T-cell (primary cell): ENCODE data around the gene SEPTIN2. TPM values are rescaled to one million over a fixed set of nuclear protein-coding genes. Genes with fewer than 3 reads are reported as not detected.
"Not testable (repeated sequence)": the region's sequence is repeated elsewhere in the genome, so short reads cannot be mapped to it uniquely, and the experiment has no call there.

ENCODE experiments used
- ATAC-seq, 4 experiments: fragments of 200-7000 bp in 3 of 4; fragments of 150-1000 bp in 1 of 4; cut with Tn5 transposase; replicated peaks in 1 of 4; 1 replicate in 3 of 4; 2 replicates in 1 of 4; pipeline ENCODE4 v1.10.0; 2021; ENCODE audit warnings: moderate library complexity in 3 of 4, mild to moderate bottlenecking in 2 of 4, moderate number of reproducible peaks in 1 of 4
- CTCF ChIA-PET, 2 donors: fragments of 300-600 bp; sonication (Branson Sonifier 250); formaldehyde crosslinking; loops; one replicate each; lab custom pipeline; 2022; ENCODE audit warnings: antibody characterized with exemption in 2 of 2; lab: Charles Lee
- POLR2A ChIA-PET, 2 donors: fragments of 300-600 bp; sonication (Branson Sonifier 250); formaldehyde crosslinking; loops; one replicate each; lab custom pipeline; 2022; ENCODE audit warnings: antibody characterized with exemption in 2 of 2; lab: Charles Lee
- DNase-seq, 35 experiments: peaks; one replicate each; pipeline versions ENCODE4 v3.0.0 to v3.0.0-alpha.2; 2013 to 2023
- H3K27ac ChIP-seq: one replicate; pipeline ENCODE4 v1.5.1; 2013; ENCODE audit warnings: low read length
- H3K27me3 ChIP-seq, 2 experiments: replicated peaks in 1 of 2; 1 replicate in 1 of 2; 2 replicates in 1 of 2; pipeline versions ENCODE4 v1.6.1 to v1.7.0; 2013; ENCODE audit warnings: low read length in 1 of 2, mixed read lengths in 1 of 2; ENCODE audit not compliant: control insufficient read depth in 2 of 2, insufficient read depth in 2 of 2; ENCODE audit errors: extremely low read depth in 1 of 2
- H3K36me3 ChIP-seq, 2 donors: 1 replicate in 1 of 2; 2 replicates in 1 of 2; pipeline versions ENCODE4 v1.6.1 to v1.7.0; 2013; ENCODE audit warnings: low read length in 1 of 2; ENCODE audit not compliant: control insufficient read depth in 2 of 2, insufficient read depth in 1 of 2; ENCODE audit errors: extremely low read depth in 1 of 2
- H3K4me1 ChIP-seq, 2 experiments: 1 replicate in 1 of 2; 2 replicates in 1 of 2; pipeline versions ENCODE4 v1.6.1 to v1.7.0; 2013; ENCODE audit warnings: low read length in 2 of 2, mixed read lengths in 1 of 2; ENCODE audit not compliant: insufficient read depth in 2 of 2, control insufficient read depth in 1 of 2; ENCODE audit errors: extremely low read depth in 1 of 2
- H3K4me3 ChIP-seq, 2 donors: 1 replicate in 1 of 2; 2 replicates in 1 of 2; pipeline versions ENCODE4 v1.5.1 to v1.7.0; 2013; ENCODE audit warnings: mild to moderate bottlenecking in 2 of 2, low read length in 1 of 2, moderate library complexity in 1 of 2; ENCODE audit not compliant: control insufficient read depth in 1 of 2; ENCODE audit errors: extremely low read depth in 1 of 2
- H3K9me3 ChIP-seq: 2 replicates; pipeline ENCODE4 v1.7.0; 2013
- H3K27ac Mint-ChIP-seq, 2 donors: one replicate each; pipeline ENCODE4 v1.8.0; 2020 to 2021; ENCODE audit warnings: mild to moderate bottlenecking in 2 of 2, mixed read lengths in 2 of 2
- H3K27me3 Mint-ChIP-seq, 2 donors: one replicate each; pipeline ENCODE4 v1.8.0; 2021 to 2022; ENCODE audit warnings: mixed read lengths in 2 of 2
- H3K36me3 Mint-ChIP-seq: one replicate; pipeline ENCODE4 v1.8.0; 2021; ENCODE audit warnings: mixed read lengths
- H3K4me1 Mint-ChIP-seq, 3 donors: one replicate each; pipeline ENCODE4 v1.8.0; 2020 to 2022; ENCODE audit warnings: mixed read lengths in 3 of 3, mild to moderate bottlenecking in 1 of 3
- H3K4me3 Mint-ChIP-seq, 3 donors: one replicate each; pipeline ENCODE4 v1.8.0; 2020 to 2022; ENCODE audit warnings: mild to moderate bottlenecking in 3 of 3, mixed read lengths in 3 of 3, moderate library complexity in 3 of 3
- H3K9me3 Mint-ChIP-seq, 3 donors: one replicate each; pipeline ENCODE4 v1.8.0; 2020 to 2022; ENCODE audit warnings: mixed read lengths in 3 of 3
- WGBS: methylation state at CpG from one replicate; pipeline ENCODE4 v1.1.5; 2013; ENCODE audit warnings: missing lambda C conversion rate; ENCODE audit not compliant: insufficient coverage; 5-methylcytosine and 5-hydroxymethylcytosine counted together
- total RNA-seq, 35 experiments: library from RNA in 6 of 35; stranded (reverse) in 6 of 35; fragments of 120-200 nt in 1 of 35; gene quantifications; one replicate each; pipeline versions ENCODE4 v1.2.1 to v1.2.4 and lab custom pipeline; 2013 to 2026

The SEPTIN2 gene
- total RNA-seq, 5 donors from 2014 or later (not counting 1 experiment from before 2014, with no cell fraction given): 182 to 209 (median 189) TPM

- Mint-ChIP-seq H3K36me3 (peaks cover 25% of the 10 kb centered on the region), H3K4me1 (no peaks in the 10 kb centered on the region), H3K27me3 (no peaks in the 10 kb centered on the region), H3K4me3 (no peak overlapping the region), H3K9me3 (no peaks in the 10 kb centered on the region), H3K27ac (no peak overlapping the region)
- ATAC-seq (no peak), DNase-seq (no peak)
- Histone ChIP-seq H3K27ac (no peak overlapping the region), H3K4me1 (no peaks in the 10 kb centered on the region), H3K4me3 (no peak overlapping the region), H3K9me3 (no peaks in the 10 kb centered on the region), H3K27me3 (no peaks in the 10 kb centered on the region), H3K36me3 (peaks cover 3 to 7% of the 10 kb centered on the region in 2 donors)
- 82% methylated on average over 2 of the region's 3 CpGs for WGBS
- POLR2A ChIA-PET: no interaction called here
- CTCF ChIA-PET: no interaction called here
Measured at GRCh38 chr2:241373446-241373845, 57.7 kb downstream of the SEPTIN2 start.

GRCh38 chr2:241373906-241374305 is 58.2 kb downstream of the SEPTIN2 start:
- ATAC-seq, H3K27me3 ChIP-seq, POLR2A ChIA-PET, H3K27ac ChIP-seq, H3K4me3 Mint-ChIP-seq, H3K27ac Mint-ChIP-seq, H3K4me1 ChIP-seq, H3K9me3 ChIP-seq, H3K27me3 Mint-ChIP-seq, DNase-seq, H3K9me3 Mint-ChIP-seq, H3K4me1 Mint-ChIP-seq, H3K36me3 ChIP-seq, CTCF ChIA-PET, H3K4me3 ChIP-seq: not testable (repeated sequence)
- WGBS: 100% methylated on average over 2 of the region's 6 CpGs
- H3K36me3 Mint-ChIP-seq: peaks cover 23% of the 10 kb centered on the region

DNA sequence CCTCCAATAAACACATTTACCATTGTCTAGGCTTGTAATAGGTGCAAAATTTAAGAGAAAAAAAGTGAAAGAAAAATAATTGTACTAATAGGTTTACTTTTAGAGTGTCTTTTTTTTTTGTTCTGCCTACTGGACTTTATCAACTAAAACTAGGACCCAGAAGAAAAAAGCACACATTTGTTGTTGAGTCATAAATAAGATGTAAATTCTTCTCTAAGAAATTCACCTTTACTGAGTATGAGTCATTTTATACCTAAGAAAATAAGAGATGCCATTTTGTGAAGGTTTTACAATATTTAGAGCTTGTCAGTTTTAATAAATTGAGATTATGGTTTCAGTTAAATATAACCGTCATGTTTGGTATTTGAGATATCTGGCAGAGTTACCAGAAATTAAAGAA is 59.6 kb downstream of the SEPTIN2 start:
- H3K27ac ChIP-seq: no peak overlapping the region
- Mint-ChIP-seq H3K4me3 (no peak overlapping the region), H3K27me3 (no peaks in the 10 kb centered on the region), H3K27ac (no peak overlapping the region), H3K9me3 (no peaks in the 10 kb centered on the region), H3K4me1 (no peaks in the 10 kb centered on the region), H3K36me3 (peaks cover 29% of the 10 kb centered on the region)
- ChIA-PET POLR2A (interaction anchor here in 1 of 2 donors (0.8 kb wide), 1 partner anchor 129 kb away, joined by 3 read pairs; no protein-coding TSS in a partner anchor), CTCF (no interaction called here)
- H3K9me3 ChIP-seq: no peaks in the 10 kb centered on the region
- peaks cover 3 to 7% of the 10 kb centered on the region in 2 donors for H3K36me3 ChIP-seq
- no peaks in the 10 kb centered on the region for H3K27me3 ChIP-seq
- no peak overlapping the region for H3K4me3 ChIP-seq
- ATAC-seq (no peak), DNase-seq (no peak)
- H3K4me1 ChIP-seq: no peaks in the 10 kb centered on the region
- no CpG with 5 or more reads among the region's 1 CpG for WGBS

DNA sequence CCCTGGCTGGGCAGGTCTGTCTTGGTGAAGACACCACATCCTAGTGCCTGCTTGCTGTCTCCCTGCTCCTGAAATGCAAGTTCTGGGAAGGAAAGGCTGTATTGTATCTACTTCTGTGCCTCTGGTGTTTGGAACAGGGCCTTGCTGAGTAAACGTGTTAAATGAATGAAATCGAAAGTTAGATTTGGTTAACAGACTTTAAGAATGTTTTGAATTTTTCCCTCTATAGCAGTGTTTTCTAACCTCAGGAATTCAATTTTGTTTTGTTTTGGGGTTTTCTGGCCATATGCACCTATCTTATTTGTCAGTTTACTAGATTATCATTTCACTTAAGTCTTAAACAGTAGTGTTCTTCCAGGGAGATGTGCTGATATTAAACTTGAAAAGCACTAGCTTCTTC is 61.1 kb downstream of the SEPTIN2 start:
- WGBS: no CpG with 5 or more reads among the region's 2 CpGs
- Mint-ChIP-seq H3K27ac (no peak overlapping the region), H3K27me3 (no peaks in the 10 kb centered on the region), H3K4me3 (no peak overlapping the region), H3K9me3 (no peaks in the 10 kb centered on the region), H3K4me1 (no peaks in the 10 kb centered on the region), H3K36me3 (peaks cover 32% of the 10 kb centered on the region)
- Histone ChIP-seq H3K9me3 (no peaks in the 10 kb centered on the region), H3K27ac (no peak overlapping the region), H3K4me3 (no peak overlapping the region), H3K27me3 (no peaks in the 10 kb centered on the region), H3K4me1 (no peaks in the 10 kb centered on the region), H3K36me3 (peaks cover 3 to 7% of the 10 kb centered on the region in 2 donors)
- ATAC-seq (no peak), DNase-seq (no peak)
- ChIA-PET POLR2A (no interaction called here), CTCF (interaction anchor here (0.5 to 0.7 kb wide), 2 partner anchors 100 to 175 kb away, joined by 3 read pairs; no protein-coding TSS in a partner anchor)

- Histone ChIP-seq H3K27me3 (no peaks in the 10 kb centered on the region), H3K4me1 (no peaks in the 10 kb centered on the region), H3K36me3 (peaks cover 3 to 7% of the 10 kb centered on the region in 2 donors), H3K27ac (no peak overlapping the region), H3K4me3 (no peak overlapping the region), H3K9me3 (no peaks in the 10 kb centered on the region)
- peaks cover 0 to 3% (median 0%) of the 10 kb centered on the region in 3 donors for H3K4me1 Mint-ChIP-seq
- ChIA-PET POLR2A (interaction anchor here in 1 of 2 donors (1.3 kb wide), 1 partner anchor 13 kb away, joined by 3 read pairs; no protein-coding TSS in a partner anchor), CTCF (no interaction called here)
- no CpG with 5 or more reads among the region's 2 CpGs for WGBS
- H3K27me3 Mint-ChIP-seq: no peaks in the 10 kb centered on the region
- H3K4me3 Mint-ChIP-seq: no peak overlapping the region
- H3K9me3 Mint-ChIP-seq: no peaks in the 10 kb centered on the region
- H3K36me3 Mint-ChIP-seq: peaks cover 45% of the 10 kb centered on the region
- DNase-seq (no peak), ATAC-seq (no peak)
- H3K27ac Mint-ChIP-seq: no peak overlapping the region
Measured at GRCh38 chr2:241378816-241379215, 63.1 kb downstream of the SEPTIN2 start.

GRCh38 chr2:241379481-241380480 is 64.1 kb downstream of the SEPTIN2 start:
- H3K36me3 Mint-ChIP-seq: peaks cover 41% of the 10 kb centered on the region
- DNase-seq: no peak
- no peak overlapping the region for H3K4me3 Mint-ChIP-seq
- H3K36me3 ChIP-seq: peaks cover 0 to 7% of the 10 kb centered on the region in 2 donors
- ATAC-seq: no peak
- no peak overlapping the region for H3K27ac ChIP-seq
- H3K9me3 Mint-ChIP-seq: no peaks in the 10 kb centered on the region
- H3K9me3 ChIP-seq: no peaks in the 10 kb centered on the region
- no peak overlapping the region for H3K4me3 ChIP-seq
- ChIA-PET CTCF (interaction anchor here (0.5 to 0.6 kb wide), 2 partner anchors 18 to 50 kb away, joined by 3 read pairs; no protein-coding TSS in a partner anchor), POLR2A (no interaction called here)
- no peaks in the 10 kb centered on the region for H3K4me1 ChIP-seq
- H3K27ac Mint-ChIP-seq: no peak overlapping the region
- H3K4me1 Mint-ChIP-seq: peaks cover 0 to 3% (median 0%) of the 10 kb centered on the region in 3 donors
- no peaks in the 10 kb centered on the region for H3K27me3 Mint-ChIP-seq
- H3K27me3 ChIP-seq: no peaks in the 10 kb centered on the region
- WGBS: 96% methylated on average over 4 of the region's 9 CpGs
